Measurements from ENCODE around the gene CYREN. TPM values are rescaled to one million over a fixed set of nuclear protein-coding genes. Genes with fewer than 3 reads are reported as not detected.

Gene CYREN
- total RNA-seq, 2 donors from 2014 or later: 34.5 to 37.6 TPM

DNA sequence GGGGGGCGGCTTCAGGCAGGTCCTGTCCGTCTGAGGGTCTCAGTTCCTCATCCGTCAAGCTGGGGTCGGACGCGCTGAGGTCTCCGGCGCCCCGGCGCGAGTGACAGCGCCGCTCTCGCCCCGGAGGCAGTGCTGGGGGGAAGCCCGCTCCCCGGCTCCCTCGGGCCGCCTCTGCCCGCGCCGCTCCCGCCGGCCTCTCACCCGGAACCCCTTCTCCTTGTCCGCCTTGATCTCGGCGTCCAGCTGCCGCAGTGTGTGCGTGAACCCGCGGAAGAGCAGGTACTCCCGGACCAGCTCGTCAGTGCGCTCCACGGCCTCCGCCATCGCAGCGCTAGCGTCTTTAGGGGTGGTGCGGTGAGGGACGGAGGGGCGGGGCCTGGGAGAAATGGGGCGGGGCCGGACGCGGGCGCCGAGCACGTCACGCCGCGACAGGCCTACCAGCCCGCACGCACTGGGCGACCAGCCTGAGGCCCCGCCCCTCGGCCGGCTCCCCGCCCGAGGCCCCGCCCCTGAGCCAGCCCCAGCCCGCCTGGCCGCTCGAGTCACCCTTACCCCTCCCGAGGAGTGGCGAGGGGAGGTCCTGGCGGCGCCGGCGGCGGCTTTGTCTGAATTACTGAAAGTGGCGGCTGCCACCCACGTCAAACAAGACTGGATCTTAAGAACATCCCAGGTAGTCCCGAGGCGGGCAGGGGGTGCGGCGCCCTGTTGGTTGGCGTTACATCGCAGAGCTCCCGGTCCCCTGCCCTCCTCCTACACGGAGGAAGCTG lies 40.9 kb upstream of the CYREN start, which contains the start of gene WDR91:
Gene WDR91 (minus strand): TSS at position 348 of the 767 bp plus-strand sequence. CDS start 24 bp downstream, at position 324.
- intact Hi-C loops (cut with DNase I): no loop called here
- DNase-seq: peak; percentile 97
- H3K36me3 ChIP-seq: no peaks in the 10 kb centered on the region
- H3K4me1 ChIP-seq: no peaks in the 10 kb centered on the region
- H3K4me3 ChIP-seq: peak within 1 kb of the TSS; percentile 87
- H3K27me3 ChIP-seq: no peaks in the 10 kb centered on the region
- peak within 1 kb of the TSS; percentile 66 for H3K27ac ChIP-seq
- TF ChIP-seq, protein P1, sequence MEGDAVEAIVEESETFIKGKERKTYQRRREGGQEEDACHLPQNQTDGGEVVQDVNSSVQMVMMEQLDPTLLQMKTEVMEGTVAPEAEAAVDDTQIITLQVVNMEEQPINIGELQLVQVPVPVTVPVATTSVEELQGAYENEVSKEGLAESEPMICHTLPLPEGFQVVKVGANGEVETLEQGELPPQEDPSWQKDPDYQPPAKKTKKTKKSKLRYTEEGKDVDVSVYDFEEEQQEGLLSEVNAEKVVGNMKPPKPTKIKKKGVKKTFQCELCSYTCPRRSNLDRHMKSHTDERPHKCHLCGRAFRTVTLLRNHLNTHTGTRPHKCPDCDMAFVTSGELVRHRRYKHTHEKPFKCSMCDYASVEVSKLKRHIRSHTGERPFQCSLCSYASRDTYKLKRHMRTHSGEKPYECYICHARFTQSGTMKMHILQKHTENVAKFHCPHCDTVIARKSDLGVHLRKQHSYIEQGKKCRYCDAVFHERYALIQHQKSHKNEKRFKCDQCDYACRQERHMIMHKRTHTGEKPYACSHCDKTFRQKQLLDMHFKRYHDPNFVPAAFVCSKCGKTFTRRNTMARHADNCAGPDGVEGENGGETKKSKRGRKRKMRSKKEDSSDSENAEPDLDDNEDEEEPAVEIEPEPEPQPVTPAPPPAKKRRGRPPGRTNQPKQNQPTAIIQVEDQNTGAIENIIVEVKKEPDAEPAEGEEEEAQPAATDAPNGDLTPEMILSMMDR (IDR thresholded peaks at IDR 0.05): no peak
- peak within 1 kb of the TSS; percentile 88 to 95 for H3K9ac ChIP-seq (ENCODE audit: low read depth in 2 of 2, low read length in 2 of 2)
- no peaks in the 10 kb centered on the region for H3K9me3 ChIP-seq

DNA sequence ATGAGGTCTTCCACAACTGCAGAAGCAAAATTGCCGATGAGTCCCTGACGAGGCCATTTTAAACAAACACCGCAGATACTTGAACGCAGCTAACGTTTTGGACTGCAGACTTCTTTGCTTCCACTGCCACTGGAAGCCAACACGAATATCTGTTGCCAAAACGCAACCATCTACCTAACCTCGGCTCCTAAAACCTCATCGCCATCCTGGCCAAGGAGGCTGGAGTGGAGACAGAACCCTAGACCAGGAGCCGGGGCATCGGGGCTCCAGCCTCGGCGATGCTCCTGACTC lies 40.3 kb upstream of the CYREN start:
- Histone ChIP-seq H3K9ac (ENCODE audit: low read depth in 2 of 2, low read length in 2 of 2) (peak overlapping the region; percentile 88 to 95), H3K27ac (peak overlapping the region; percentile 66), H3K36me3 (no peaks in the 10 kb centered on the region), H3K4me1 (no peaks in the 10 kb centered on the region), H3K4me3 (peak overlapping the region; percentile 87), H3K27me3 (no peaks in the 10 kb centered on the region), H3K9me3 (no peaks in the 10 kb centered on the region)
- TF ChIP-seq, protein P1 (IDR thresholded peaks at IDR 0.05): no peak
- no peak for DNase-seq
- intact Hi-C loops (cut with DNase I): no loop called here

DNA sequence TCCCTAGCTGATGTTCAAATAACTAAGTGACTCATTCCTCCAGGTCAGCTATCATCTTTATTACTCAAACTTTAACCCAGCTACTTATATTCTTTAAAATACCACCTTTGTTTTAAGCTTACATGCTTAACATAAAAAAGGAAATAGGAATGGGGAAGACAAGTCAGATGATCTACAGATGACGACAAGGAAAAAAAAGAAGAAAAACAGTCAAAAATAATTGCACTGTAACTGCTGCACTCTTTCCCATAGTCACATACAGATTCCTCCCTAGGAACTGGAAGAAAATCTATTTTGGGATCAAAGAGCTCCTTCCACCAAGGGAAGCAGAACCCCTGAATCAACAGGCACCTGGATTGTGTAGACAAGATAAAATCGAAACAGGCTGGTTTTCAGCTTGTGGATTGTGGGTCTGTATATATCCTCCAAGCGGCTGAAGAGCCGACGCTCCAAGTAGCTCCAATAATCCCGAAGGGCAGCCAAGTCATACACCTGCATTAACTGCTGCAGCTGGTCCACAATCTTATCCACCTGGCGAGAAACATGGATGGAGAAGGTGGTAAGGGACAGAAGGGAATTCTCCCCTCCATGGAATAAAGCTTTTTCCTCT lies 38.8 kb upstream of the CYREN start:
- no peak for DNase-seq
- H3K4me1 ChIP-seq: no peaks in the 10 kb centered on the region
- H3K9me3 ChIP-seq: no peaks in the 10 kb centered on the region
- intact Hi-C loops (cut with DNase I): no loop called here
- TF ChIP-seq, protein P1 (IDR thresholded peaks at IDR 0.05): no peak
- H3K4me3 ChIP-seq: no peak overlapping the region
- H3K27me3 ChIP-seq: no peaks in the 10 kb centered on the region
- no peaks in the 10 kb centered on the region for H3K36me3 ChIP-seq
- no peak overlapping the region for H3K9ac ChIP-seq (ENCODE audit: low read depth in 2 of 2, low read length in 2 of 2)
- no peak overlapping the region for H3K27ac ChIP-seq

DNA sequence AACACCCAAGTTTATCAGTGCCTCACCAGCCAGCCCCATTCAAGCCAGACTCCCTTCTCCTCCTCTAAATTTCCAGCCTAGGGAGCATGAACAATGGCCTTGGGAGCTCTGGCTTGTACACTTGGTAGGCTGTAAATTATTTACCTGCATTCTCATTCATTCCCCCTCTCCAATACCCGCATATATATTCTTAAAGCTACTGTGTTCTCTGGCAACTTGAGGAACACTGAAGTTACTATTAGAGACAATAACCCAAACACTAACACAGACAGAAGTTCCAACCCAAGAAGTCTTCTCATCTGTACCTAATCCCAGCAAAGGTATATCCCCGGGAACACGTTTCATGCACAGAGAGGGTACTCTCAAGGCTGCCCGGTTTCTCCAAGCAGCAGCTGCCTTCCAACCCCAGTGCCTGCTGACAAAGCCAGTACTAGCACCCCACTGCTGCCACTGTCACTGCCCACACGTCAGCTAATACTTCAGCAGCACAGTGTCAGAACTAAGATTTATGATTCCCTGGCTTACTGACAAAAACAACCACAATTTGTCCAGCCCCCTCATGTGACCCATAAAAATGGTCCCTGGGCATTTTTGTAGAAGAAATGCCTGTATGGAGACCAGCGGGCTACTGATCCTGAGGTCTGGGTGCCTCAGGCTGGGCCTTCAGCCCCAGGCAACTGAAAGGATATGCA lies 37.7 kb upstream of the CYREN start:
- H3K36me3 ChIP-seq: no peaks in the 10 kb centered on the region
- H3K9me3 ChIP-seq: no peaks in the 10 kb centered on the region
- TF ChIP-seq, protein P1 (IDR thresholded peaks at IDR 0.05): no peak
- no peaks in the 10 kb centered on the region for H3K27me3 ChIP-seq
- DNase-seq: no peak
- no peak overlapping the region for H3K27ac ChIP-seq
- intact Hi-C loops (cut with DNase I): no loop called here
- no peaks in the 10 kb centered on the region for H3K4me1 ChIP-seq
- H3K9ac ChIP-seq (ENCODE audit: low read depth in 2 of 2, low read length in 2 of 2): no peak overlapping the region
- no peak overlapping the region for H3K4me3 ChIP-seq

DNA sequence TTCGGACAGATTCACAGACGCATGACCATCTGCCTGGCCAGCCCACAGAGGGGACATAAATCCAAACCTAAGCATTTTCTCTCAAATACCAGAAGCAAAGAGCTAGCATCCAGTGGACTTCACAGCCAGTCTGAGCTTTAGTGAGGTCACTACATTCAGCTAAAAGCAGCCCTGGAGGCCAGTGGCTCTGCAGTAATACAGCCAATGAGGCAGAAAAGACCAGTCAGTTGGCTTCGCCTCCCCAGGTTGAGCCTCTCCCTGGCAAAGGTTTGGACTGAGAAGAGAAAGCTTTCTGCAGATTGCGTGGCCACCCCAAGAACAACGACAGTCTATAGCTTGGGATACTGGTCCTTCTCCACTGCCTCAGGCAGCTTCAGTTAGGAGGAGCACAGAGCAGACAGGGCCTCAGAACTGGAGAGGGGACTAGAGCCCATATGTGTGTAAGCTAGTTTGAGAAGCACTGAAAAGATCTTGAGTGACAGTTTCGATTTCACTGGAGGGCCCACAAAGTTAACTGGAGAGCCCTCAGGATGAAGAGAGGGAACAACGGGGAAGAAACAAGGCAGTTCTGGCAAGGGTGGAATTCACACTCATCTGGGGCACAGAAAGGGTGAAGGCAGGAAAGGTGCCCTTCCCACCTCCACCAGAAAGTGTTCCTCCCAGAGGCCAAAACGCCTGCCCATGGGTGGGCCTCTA lies 37.0 kb upstream of the CYREN start:
- TF ChIP-seq, protein P1 (IDR thresholded peaks at IDR 0.05): no peak
- Histone ChIP-seq H3K4me3 (no peak overlapping the region), H3K27me3 (no peaks in the 10 kb centered on the region), H3K4me1 (no peaks in the 10 kb centered on the region), H3K36me3 (no peaks in the 10 kb centered on the region), H3K27ac (no peak overlapping the region), H3K9me3 (no peaks in the 10 kb centered on the region), H3K9ac (ENCODE audit: low read depth in 2 of 2, low read length in 2 of 2) (no peak overlapping the region)
- no peak for DNase-seq
- intact Hi-C loops (cut with DNase I): no loop called here
